Prostate gland (tissue), 2 donors: ENCODE measurements around the gene PODXL2. TPM values are rescaled to one million over a fixed set of nuclear protein-coding genes. Genes with fewer than 3 reads are reported as not detected.

Experiments
- DNase-seq: peaks from one replicate; pipeline ENCODE4 v3.0.0-alpha.2; 2019; ENCODE audit warnings: low spot score
- H3K27ac ChIP-seq, 2 donors: fragments of 200-600 bp; sonication (generic); 2 replicates each; pipeline ENCODE4 v1.5.1; 2017 to 2019
- H3K27me3 ChIP-seq: fragments of 200-600 bp; sonication (generic); replicated peaks from 2 replicates; pipeline ENCODE4 v1.5.1; 2019; ENCODE audit not compliant: insufficient read depth
- H3K36me3 ChIP-seq, 2 donors: fragments of 200-600 bp; sonication (generic); 1 replicate in 1 of 2; 2 replicates in 1 of 2; pipeline versions ENCODE4 v1.5.1 to v1.8.1; 2017 to 2019
- H3K4me1 ChIP-seq: fragments of 200-600 bp; sonication (generic); replicated peaks from 2 replicates; pipeline ENCODE4 v1.5.1; 2019
- H3K4me3 ChIP-seq, 2 donors: fragments of 200-600 bp; sonication (generic); 2 replicates each; pipeline ENCODE4 v1.5.1; 2017 to 2019
- H3K9me3 ChIP-seq: fragments of 200-600 bp; sonication (generic); 2 replicates; pipeline ENCODE4 v1.5.1; 2017
- POLR2A ChIP-seq: fragments of 450-650 bp; IDR thresholded peaks from one replicate; pipeline ENCODE4 v1.6.1; 2016; ENCODE audit warnings: antibody characterized with exemption, mild to moderate bottlenecking
- POLR2AphosphoS5 ChIP-seq: sonication (generic); formaldehyde crosslinking; IDR thresholded peaks from one replicate; pipeline ENCODE4 v1.6.1; 2017; ENCODE audit warnings: antibody characterized with exemption
- WGBS: methylation state at CpG from one replicate; pipeline ENCODE4 v1.1.5; 2018; 5-methylcytosine and 5-hydroxymethylcytosine counted together
- intact Hi-C: fragments of 100-400 bp; cut with DNase I; formaldehyde crosslinking; loops from one replicate; pipeline ENCODE4 v1.14.2; 2022
- total RNA-seq, 2 donors: library from RNA; depleted of rRNA; stranded (reverse); fragments of >200 nt; gene quantifications; one replicate each; pipeline ENCODE4 v1.1.0, GENCODE V29; 2016
- TF ChIP-seq, protein P1 (sequence below), 4 experiments: fragments of 200-600 bp in 2 of 4; fragments of 450-650 bp in 2 of 4; sonication (generic) in 2 of 4; IDR thresholded peaks; 1 replicate in 3 of 4; 2 replicates in 1 of 4; pipeline ENCODE4 v1.5.1; 2016 to 2019; ENCODE audit warnings: antibody characterized with exemption in 4 of 4, mild to moderate bottlenecking in 2 of 4, moderate library complexity in 2 of 4

Gene PODXL2
- total RNA-seq, 2 donors from 2014 or later, result 63.9 to 73.7 TPM

DNA sequence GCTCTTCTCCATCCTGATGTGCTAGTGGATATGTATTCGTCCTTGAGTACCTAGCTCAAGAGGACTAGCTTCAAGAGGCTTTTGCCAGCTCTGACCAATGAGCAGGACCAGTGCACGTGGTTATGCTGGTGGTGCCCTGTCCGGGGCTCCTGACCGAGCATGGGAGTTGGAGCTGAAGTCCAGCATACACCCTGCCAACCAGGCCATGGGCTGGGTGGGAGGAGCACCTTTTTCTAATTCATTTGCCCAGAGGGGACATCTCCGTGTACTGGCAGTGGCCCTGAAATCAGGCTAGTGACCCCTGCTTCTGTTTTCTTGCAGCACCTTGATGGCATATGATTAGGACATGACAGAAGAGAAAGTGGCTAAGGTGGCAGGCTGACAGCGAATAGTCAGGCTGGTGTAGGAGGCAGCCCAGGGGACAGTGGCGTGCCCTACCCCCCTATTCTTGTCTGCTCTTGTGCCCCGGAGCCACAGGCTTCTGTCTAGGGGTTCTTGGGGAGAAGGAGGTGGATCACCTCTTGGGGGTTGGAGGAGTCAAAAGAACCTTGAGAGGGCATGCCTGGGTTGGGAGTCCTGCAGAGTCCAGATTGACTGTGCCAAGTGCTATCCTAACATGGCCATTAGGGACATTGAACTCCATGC, 16.5 kb downstream of the PODXL2 start:
- WGBS, result 96% methylated on average over 8 of the region's 8 CpGs
- no peak for DNase-seq
- H3K27me3 ChIP-seq, result no peaks in the 10 kb centered on the region
- no peak overlapping the region for H3K27ac ChIP-seq
- intact Hi-C loops, result no loop called here
- no peaks in the 10 kb centered on the region for H3K4me1 ChIP-seq
- H3K4me3 ChIP-seq, result no peak overlapping the region
- no peaks in the 10 kb centered on the region for H3K9me3 ChIP-seq
- TF ChIP-seq, protein P1, sequence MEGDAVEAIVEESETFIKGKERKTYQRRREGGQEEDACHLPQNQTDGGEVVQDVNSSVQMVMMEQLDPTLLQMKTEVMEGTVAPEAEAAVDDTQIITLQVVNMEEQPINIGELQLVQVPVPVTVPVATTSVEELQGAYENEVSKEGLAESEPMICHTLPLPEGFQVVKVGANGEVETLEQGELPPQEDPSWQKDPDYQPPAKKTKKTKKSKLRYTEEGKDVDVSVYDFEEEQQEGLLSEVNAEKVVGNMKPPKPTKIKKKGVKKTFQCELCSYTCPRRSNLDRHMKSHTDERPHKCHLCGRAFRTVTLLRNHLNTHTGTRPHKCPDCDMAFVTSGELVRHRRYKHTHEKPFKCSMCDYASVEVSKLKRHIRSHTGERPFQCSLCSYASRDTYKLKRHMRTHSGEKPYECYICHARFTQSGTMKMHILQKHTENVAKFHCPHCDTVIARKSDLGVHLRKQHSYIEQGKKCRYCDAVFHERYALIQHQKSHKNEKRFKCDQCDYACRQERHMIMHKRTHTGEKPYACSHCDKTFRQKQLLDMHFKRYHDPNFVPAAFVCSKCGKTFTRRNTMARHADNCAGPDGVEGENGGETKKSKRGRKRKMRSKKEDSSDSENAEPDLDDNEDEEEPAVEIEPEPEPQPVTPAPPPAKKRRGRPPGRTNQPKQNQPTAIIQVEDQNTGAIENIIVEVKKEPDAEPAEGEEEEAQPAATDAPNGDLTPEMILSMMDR (IDR thresholded peaks at IDR 0.05), result no peak
- TF ChIP-seq POLR2A, result no peak
- no peak for TF ChIP-seq POLR2AphosphoS5
- no peaks in the 10 kb centered on the region for H3K36me3 ChIP-seq

DNA sequence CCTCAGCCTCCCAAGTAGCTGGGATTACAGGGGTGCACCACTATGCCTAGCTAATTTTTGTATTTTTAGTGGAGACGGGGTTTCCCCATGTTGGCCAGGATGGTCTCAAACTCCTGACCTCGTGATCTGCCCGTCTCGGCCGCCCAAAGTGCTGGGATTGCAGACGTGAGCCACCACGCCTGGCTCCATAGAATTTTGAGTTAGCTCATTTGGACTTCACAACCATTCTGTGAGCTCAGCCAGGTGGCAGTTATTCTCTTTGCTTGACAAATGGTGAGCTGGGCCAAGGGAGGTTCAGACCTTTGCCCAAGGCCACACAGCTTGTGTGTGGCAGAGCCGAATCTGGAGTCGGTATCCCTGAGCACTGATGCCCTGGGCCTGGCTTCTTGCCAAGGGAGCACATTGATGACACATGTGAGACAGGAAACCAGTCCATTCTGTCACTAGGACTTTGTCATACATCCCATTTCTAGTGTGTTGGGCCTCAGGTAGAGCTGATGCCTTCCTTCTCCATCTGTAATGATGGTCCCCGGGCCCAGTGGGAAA, 17.6 kb downstream of the PODXL2 start:
- 95% methylated on average over 10 of the region's 10 CpGs for WGBS
- Histone ChIP-seq H3K36me3 (no peaks in the 10 kb centered on the region), H3K27ac (no peak overlapping the region), H3K4me3 (no peak overlapping the region), H3K4me1 (no peaks in the 10 kb centered on the region), H3K27me3 (no peaks in the 10 kb centered on the region), H3K9me3 (no peaks in the 10 kb centered on the region)
- no peak for TF ChIP-seq POLR2A
- TF ChIP-seq POLR2AphosphoS5, result no peak
- TF ChIP-seq, protein P1 (IDR thresholded peaks at IDR 0.05), result no peak
- intact Hi-C loops, result no loop called here
- no peak for DNase-seq

DNA sequence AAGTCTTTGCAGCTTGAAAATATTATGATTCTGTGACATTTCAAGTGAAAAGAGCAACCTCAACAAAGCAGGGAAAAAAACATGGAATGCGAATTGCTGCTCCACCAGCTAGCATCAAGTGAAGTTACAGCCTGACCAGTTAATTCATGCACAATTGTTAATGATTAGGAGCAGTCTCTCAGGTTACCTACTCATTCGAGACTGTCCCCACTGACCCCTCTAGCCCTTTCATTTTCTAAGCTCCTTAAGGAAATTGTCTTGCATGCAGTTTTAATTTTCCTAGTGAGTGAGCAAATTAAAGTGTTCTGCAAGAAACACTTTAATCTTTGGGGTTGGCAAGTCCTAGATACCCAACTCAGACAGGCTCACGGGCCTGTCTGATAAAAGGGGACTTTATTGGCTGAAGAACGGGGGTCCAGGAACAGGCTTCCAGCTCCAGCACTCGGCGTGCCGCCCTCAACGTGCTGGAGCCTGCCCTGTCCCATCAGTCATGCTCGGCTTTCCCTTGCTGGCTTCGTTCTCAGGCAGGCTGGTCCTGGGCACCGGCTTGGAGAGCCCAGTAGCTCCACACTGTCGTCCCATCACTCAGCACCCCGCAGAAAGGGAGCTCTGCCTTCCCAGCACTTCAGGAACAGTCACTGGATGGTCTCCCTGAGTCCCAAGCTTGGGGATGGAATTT, 18.3 kb downstream of the PODXL2 start:
- intact Hi-C loops, result no loop called here
- Histone ChIP-seq H3K27me3 (no peaks in the 10 kb centered on the region), H3K4me1 (no peaks in the 10 kb centered on the region), H3K9me3 (no peaks in the 10 kb centered on the region), H3K27ac (no peak overlapping the region), H3K4me3 (no peak overlapping the region), H3K36me3 (no peaks in the 10 kb centered on the region)
- TF ChIP-seq, protein P1 (IDR thresholded peaks at IDR 0.05), result no peak
- TF ChIP-seq POLR2A, result no peak
- no peak for TF ChIP-seq POLR2AphosphoS5
- DNase-seq, result no peak
- 46% methylated on average over 13 of the region's 13 CpGs for WGBS

DNA sequence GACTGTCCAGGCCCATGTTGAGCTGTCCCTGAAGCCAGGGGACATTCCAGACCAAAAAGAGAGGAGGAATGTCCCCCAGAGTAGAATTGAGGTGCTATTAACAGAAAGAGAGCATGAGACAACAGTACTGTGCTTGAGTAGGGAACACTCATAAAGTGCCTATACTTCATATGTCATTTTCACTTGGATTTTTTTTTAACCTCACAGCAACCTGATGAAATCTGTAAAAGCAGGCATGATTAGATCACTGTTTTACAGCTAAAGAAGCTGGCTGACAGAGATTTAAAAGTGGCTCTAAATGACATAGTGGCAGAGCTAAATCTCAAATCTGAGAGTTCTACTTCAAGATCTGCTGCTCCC, 18.8 kb downstream of the PODXL2 start:
- intact Hi-C loops, result no loop called here
- TF ChIP-seq, protein P1 (IDR thresholded peaks at IDR 0.05), result no peak
- no peak for TF ChIP-seq POLR2A
- TF ChIP-seq POLR2AphosphoS5, result no peak

DNA sequence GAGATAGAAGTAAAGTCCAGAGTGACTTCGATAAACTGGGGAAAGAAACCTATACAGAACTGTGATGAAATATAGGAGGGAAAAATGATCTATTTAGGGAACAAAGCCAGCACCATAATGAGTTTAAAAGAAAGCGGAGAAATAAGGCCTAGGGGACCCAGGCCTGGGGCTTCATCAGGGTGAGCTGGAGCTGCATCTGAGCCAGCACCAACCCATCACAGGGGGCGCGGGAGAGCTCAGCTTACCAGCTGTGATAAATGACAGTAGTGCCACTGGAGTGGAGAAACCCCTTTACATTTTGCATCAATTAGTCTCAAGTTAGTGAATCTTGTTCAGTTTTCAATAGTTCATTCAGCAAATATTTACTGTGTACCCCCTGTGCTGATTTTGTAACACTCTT, 21.3 kb downstream of the PODXL2 start:
- H3K4me1 ChIP-seq, result no peaks in the 10 kb centered on the region
- H3K27ac ChIP-seq, result no peak overlapping the region
- intact Hi-C loops, result loop anchor here (5.0 kb wide), 2 partner anchors 42 to 172 kb away; partner anchors contain the start of gene MGLL
- H3K9me3 ChIP-seq, result no peaks in the 10 kb centered on the region
- no peaks in the 10 kb centered on the region for H3K27me3 ChIP-seq
- TF ChIP-seq POLR2AphosphoS5 (no peak), POLR2A (no peak)
- TF ChIP-seq, protein P1 (IDR thresholded peaks at IDR 0.05), result no peak
- no peak overlapping the region for H3K4me3 ChIP-seq
- no peak for DNase-seq
- 92% methylated on average over 4 of the region's 4 CpGs for WGBS
- H3K36me3 ChIP-seq, result no peaks in the 10 kb centered on the region

More for the DNA sequence above, 18.8 kb downstream of the PODXL2 start:
- no peaks in the 10 kb centered on the region for H3K9me3 ChIP-seq
- no peak overlapping the region for H3K4me3 ChIP-seq
- H3K27ac ChIP-seq, result no peak overlapping the region
- H3K36me3 ChIP-seq, result no peaks in the 10 kb centered on the region
- DNase-seq, result no peak
- no peaks in the 10 kb centered on the region for H3K4me1 ChIP-seq
- H3K27me3 ChIP-seq, result no peaks in the 10 kb centered on the region
